ENCODE results near the gene RXFP4. TPM values are rescaled to one million over a fixed set of nuclear protein-coding genes. Genes with fewer than 3 reads are reported as not detected.

RXFP4 gene
- total and polyA plus RNA-seq, 9 of the 15 experiments (the other 6 are each of a cell fraction or from before 2014, with no cell fraction given), result 0.64 TPM; not detected in 8

GRCh38 chr1:155934097-155934935, 7.1 kb upstream of the RXFP4 start, which contains the start of gene KHDC4 (continued):
- no peak for TF ChIP-seq SAFB (IDR thresholded peaks at IDR 0.05; ENCODE audit: borderline replicate concordance, low read depth, low read length)
- TF ChIP-seq COPS2 (conservative IDR thresholded peaks at IDR 0.05), result no peak
- TF ChIP-seq JUND (IDR thresholded peaks at IDR 0.05; ENCODE audit: borderline replicate concordance, low read depth, low read length), result no peak; the same call in none of the 2 replicates
- peak; percentile 77; the same call in 2 of the 3 replicates for TF ChIP-seq JUND (tag; IDR thresholded peaks at IDR 0.05; ENCODE audit: borderline replicate concordance, low read depth, low read length)
- TF ChIP-seq HSF4 (CRISPR knock-in tag; IDR thresholded peaks at IDR 0.05; ENCODE audit: borderline replicate concordance), result no peak
- no peak for TF ChIP-seq CBX5 (IDR thresholded peaks at IDR 0.05; ENCODE audit: borderline replicate concordance, low read depth)
- TF ChIP-seq, protein P1, sequence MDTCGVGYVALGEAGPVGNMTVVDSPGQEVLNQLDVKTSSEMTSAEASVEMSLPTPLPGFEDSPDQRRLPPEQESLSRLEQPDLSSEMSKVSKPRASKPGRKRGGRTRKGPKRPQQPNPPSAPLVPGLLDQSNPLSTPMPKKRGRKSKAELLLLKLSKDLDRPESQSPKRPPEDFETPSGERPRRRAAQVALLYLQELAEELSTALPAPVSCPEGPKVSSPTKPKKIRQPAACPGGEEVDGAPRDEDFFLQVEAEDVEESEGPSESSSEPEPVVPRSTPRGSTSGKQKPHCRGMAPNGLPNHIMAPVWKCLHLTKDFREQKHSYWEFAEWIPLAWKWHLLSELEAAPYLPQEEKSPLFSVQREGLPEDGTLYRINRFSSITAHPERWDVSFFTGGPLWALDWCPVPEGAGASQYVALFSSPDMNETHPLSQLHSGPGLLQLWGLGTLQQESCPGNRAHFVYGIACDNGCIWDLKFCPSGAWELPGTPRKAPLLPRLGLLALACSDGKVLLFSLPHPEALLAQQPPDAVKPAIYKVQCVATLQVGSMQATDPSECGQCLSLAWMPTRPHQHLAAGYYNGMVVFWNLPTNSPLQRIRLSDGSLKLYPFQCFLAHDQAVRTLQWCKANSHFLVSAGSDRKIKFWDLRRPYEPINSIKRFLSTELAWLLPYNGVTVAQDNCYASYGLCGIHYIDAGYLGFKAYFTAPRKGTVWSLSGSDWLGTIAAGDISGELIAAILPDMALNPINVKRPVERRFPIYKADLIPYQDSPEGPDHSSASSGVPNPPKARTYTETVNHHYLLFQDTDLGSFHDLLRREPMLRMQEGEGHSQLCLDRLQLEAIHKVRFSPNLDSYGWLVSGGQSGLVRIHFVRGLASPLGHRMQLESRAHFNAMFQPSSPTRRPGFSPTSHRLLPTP (IDR thresholded peaks at IDR 0.05; ENCODE audit: borderline replicate concordance, extremely low read depth, insufficient read length), result no peak
- TF ChIP-seq PYGO2 (tag; IDR thresholded peaks at IDR 0.05), result no peak
- TF ChIP-seq ZNF699 (CRISPR knock-in tag; IDR thresholded peaks at IDR 0.05; ENCODE audit: insufficient replicate concordance), result no peak
- TF ChIP-seq ID3 (CRISPR knock-in tag; IDR thresholded peaks at IDR 0.05), result no peak
- TF ChIP-seq ID3 (tag; IDR thresholded peaks at IDR 0.05), result peak; percentile 36
- peak; percentile 73; the same call in 1 of the 2 replicates for TF ChIP-seq SMARCA5 (IDR thresholded peaks at IDR 0.05)
- no peak for TF ChIP-seq RBM22 (IDR thresholded peaks at IDR 0.05; ENCODE audit: low read depth, low read length, poor library complexity, severe bottlenecking)
- no peak for TF ChIP-seq PURB (CRISPR knock-in tag; IDR thresholded peaks at IDR 0.05; ENCODE audit: low read depth)
- TF ChIP-seq SMAD4 (CRISPR knock-in tag; conservative IDR thresholded peaks at IDR 0.05), result no peak; the same call in 1 of the 2 replicates
- no peak for TF ChIP-seq DACH1 (IDR thresholded peaks at IDR 0.05; ENCODE audit: partially characterized antibody)
- no peak for TF ChIP-seq MIER1 (IDR thresholded peaks at IDR 0.05; ENCODE audit: low read depth)
- TF ChIP-seq MCM7 (IDR thresholded peaks at IDR 0.05), result no peak
- no peak for TF ChIP-seq CHD4 (IDR thresholded peaks at IDR 0.05; ENCODE audit: insufficient read depth, insufficient replicate concordance, low read depth, low read length, poor library complexity, severe bottlenecking)
- TF ChIP-seq NFRKB (IDR thresholded peaks at IDR 0.05; ENCODE audit: low read depth), result peak; percentile 100
- no peak for TF ChIP-seq KAT2B (IDR thresholded peaks at IDR 0.05; ENCODE audit: low read depth, low read length)
- TF ChIP-seq HOXB6 (CRISPR knock-in tag; IDR thresholded peaks at IDR 0.05; ENCODE audit: borderline replicate concordance), result no peak
- peak; percentile 89 for TF ChIP-seq PHF20 (IDR thresholded peaks at IDR 0.05; ENCODE audit: partially characterized antibody)
- TF ChIP-seq CBX3 (IDR thresholded peaks at IDR 0.05; ENCODE audit: borderline replicate concordance in 1 of 2, low read length in 2 of 2), result peak in 1 of 2 experiments; percentile 34; a peak in 1 of 3 replicates
- TF ChIP-seq CCAR2 (IDR thresholded peaks at IDR 0.05; ENCODE audit: low read depth, low read length), result no peak
- TF ChIP-seq POLR2AphosphoS2 (IDR thresholded peaks at IDR 0.05; ENCODE audit: low read length), result peak; percentile 80; the same call in 1 of the 2 replicates
- peak; percentile 97 for TF ChIP-seq POLR2AphosphoS5 (IDR thresholded peaks at IDR 0.05; ENCODE audit: control insufficient read depth, insufficient read depth, low read depth, low read length)
